ENCODE results near the gene RABL6.

Gene RABL6

GRCh38 chr9:136844761-136845464 is 37.2 kb downstream of the RABL6 start:
- in situ Hi-C loops (cut with MboI; ENCODE audit: low sequenced_read_pairs): no loop called here

- in situ Hi-C loops (cut with MboI; ENCODE audit: low sequenced_read_pairs): no loop called here
These were observed 37.9 kb downstream of the RABL6 start for GRCh38 chr9:136845465-136846260.

GRCh38 chr9:136846376-136847087 is 38.8 kb downstream of the RABL6 start:
- in situ Hi-C loops (cut with MboI; ENCODE audit: low sequenced_read_pairs): no loop called here

- in situ Hi-C loops (cut with MboI; ENCODE audit: low sequenced_read_pairs): no loop called here
These were observed 39.5 kb downstream of the RABL6 start for GRCh38 chr9:136847088-136847825.

- in situ Hi-C loops (cut with MboI; ENCODE audit: low sequenced_read_pairs): no loop called here
These were observed 40.2 kb downstream of the RABL6 start for GRCh38 chr9:136847826-136848392.

GRCh38 chr9:136848393-136849037 is 40.8 kb downstream of the RABL6 start:
- in situ Hi-C loops (cut with MboI; ENCODE audit: low sequenced_read_pairs): no loop called here

- in situ Hi-C loops (cut with MboI; ENCODE audit: low sequenced_read_pairs): no loop called here
These were observed 41.6 kb downstream of the RABL6 start, which contains the start of gene PHPT1 for GRCh38 chr9:136849038-136849959. PHPT1 (plus strand) TSS chr9:136849409; CDS start chr9:136849431, 22 bp downstream.

GRCh38 chr9:136849960-136850865 is 42.5 kb downstream of the RABL6 start:
- in situ Hi-C loops (cut with MboI; ENCODE audit: low sequenced_read_pairs): no loop called here

GRCh38 chr9:136850866-136851775 is 43.4 kb downstream of the RABL6 start:
- in situ Hi-C loops (cut with MboI; ENCODE audit: low sequenced_read_pairs): no loop called here

GRCh38 chr9:136851941-136852663 is 44.4 kb downstream of the RABL6 start, which contains the start of gene MAMDC4:
MAMDC4 (plus strand) TSS chr9:136852346; CDS start chr9:136852417, 71 bp downstream.
- in situ Hi-C loops (cut with MboI; ENCODE audit: low sequenced_read_pairs): no loop called here

GRCh38 chr9:136852664-136853595 is 45.2 kb downstream of the RABL6 start:
- in situ Hi-C loops (cut with MboI; ENCODE audit: low sequenced_read_pairs): no loop called here

- in situ Hi-C loops (cut with MboI; ENCODE audit: low sequenced_read_pairs): no loop called here
These were observed 45.9 kb downstream of the RABL6 start for GRCh38 chr9:136853596-136854112.

GRCh38 chr9:136854113-136854841 is 46.5 kb downstream of the RABL6 start:
- in situ Hi-C loops (cut with MboI; ENCODE audit: low sequenced_read_pairs): no loop called here

- in situ Hi-C loops (cut with MboI; ENCODE audit: low sequenced_read_pairs): no loop called here
These were observed 47.2 kb downstream of the RABL6 start for GRCh38 chr9:136854842-136855460.

Data from HL-60/S4 treated with retinoic acid at 250 ng/mL for 4 days and 3 days (cell line).